Measurements from ENCODE around the gene CAMK1G.

DNA sequence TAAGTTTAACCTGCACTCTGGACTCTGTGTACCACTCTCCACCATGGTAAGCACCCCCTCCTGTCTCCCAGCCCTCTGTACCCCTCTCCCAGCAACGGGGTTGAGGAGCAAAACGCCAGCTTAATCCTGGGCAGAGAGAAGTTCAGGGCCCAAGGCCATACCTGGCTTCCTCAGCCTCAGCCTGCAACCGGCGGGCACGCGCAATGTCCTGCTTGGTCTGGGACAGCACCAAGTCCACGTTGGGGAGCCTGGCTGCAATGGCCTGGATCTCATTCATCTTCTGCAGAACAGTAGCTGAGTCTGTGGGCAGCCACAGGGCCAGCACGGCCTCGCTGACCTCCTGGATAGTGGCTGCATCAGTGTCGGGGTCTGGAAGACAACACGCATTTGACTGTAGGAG lies 34.8 kb downstream of the CAMK1G start:
- no peak for TF ChIP-seq CTCF (IDR thresholded peaks at IDR 0.05)
- no peak for TF ChIP-seq GATA2 (CRISPR knock-in tag; IDR thresholded peaks at IDR 0.05)
- TF ChIP-seq TCF12 (IDR thresholded peaks at IDR 0.05): no peak
- TF ChIP-seq, protein P1, sequence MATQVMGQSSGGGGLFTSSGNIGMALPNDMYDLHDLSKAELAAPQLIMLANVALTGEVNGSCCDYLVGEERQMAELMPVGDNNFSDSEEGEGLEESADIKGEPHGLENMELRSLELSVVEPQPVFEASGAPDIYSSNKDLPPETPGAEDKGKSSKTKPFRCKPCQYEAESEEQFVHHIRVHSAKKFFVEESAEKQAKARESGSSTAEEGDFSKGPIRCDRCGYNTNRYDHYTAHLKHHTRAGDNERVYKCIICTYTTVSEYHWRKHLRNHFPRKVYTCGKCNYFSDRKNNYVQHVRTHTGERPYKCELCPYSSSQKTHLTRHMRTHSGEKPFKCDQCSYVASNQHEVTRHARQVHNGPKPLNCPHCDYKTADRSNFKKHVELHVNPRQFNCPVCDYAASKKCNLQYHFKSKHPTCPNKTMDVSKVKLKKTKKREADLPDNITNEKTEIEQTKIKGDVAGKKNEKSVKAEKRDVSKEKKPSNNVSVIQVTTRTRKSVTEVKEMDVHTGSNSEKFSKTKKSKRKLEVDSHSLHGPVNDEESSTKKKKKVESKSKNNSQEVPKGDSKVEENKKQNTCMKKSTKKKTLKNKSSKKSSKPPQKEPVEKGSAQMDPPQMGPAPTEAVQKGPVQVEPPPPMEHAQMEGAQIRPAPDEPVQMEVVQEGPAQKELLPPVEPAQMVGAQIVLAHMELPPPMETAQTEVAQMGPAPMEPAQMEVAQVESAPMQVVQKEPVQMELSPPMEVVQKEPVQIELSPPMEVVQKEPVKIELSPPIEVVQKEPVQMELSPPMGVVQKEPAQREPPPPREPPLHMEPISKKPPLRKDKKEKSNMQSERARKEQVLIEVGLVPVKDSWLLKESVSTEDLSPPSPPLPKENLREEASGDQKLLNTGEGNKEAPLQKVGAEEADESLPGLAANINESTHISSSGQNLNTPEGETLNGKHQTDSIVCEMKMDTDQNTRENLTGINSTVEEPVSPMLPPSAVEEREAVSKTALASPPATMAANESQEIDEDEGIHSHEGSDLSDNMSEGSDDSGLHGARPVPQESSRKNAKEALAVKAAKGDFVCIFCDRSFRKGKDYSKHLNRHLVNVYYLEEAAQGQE (IDR thresholded peaks at IDR 0.05; ENCODE audit: low read depth, low read length): no peak
- TF ChIP-seq RFX5 (IDR thresholded peaks at IDR 0.05; ENCODE audit: low read length): no peak
- no peak for TF ChIP-seq RAD21 (IDR thresholded peaks at IDR 0.05; ENCODE audit: low read length)

Measured in SK-N-SH (cell line).